Motor neuron (in vitro differentiated cells): Measurements from ENCODE around the gene TLX1. TPM values are rescaled to one million over a fixed set of nuclear protein-coding genes. Genes with fewer than 3 reads are reported as not detected.

Source experiments
- ATAC-seq, 8 experiments: fragments of 200-7000 bp; cut with Tn5 transposase; replicated peaks in 6 of 8; 2 replicates each; pipeline ENCODE4 v1.8.0; 2021; ENCODE audit warnings: mild to moderate bottlenecking in 8 of 8, moderate library complexity in 8 of 8
- H3K27ac ChIP-seq, 2 donors: fragments of 250-450 bp; sonication (Bioruptor Pico); 2 replicates each; pipeline ENCODE4 v1.9.0; 2021; ENCODE audit warnings: antibody characterized with exemption in 2 of 2, mild to moderate bottlenecking in 2 of 2, moderate library complexity in 1 of 2
- H3K4me1 ChIP-seq, 2 donors: fragments of 250-450 bp; sonication (Bioruptor Pico); replicated peaks in 1 of 2; 2 replicates each; pipeline ENCODE4 v1.6.1; 2021; ENCODE audit warnings: antibody characterized with exemption in 2 of 2, mild to moderate bottlenecking in 2 of 2, moderate library complexity in 1 of 2
- H3K4me3 ChIP-seq, 5 donors: fragments of 250-450 bp; sonication (Bioruptor Pico); 2 replicates each; pipeline ENCODE4 v1.9.0; 2021; ENCODE audit warnings: antibody characterized with exemption in 5 of 5, mild to moderate bottlenecking in 5 of 5, moderate library complexity in 4 of 5
- WGBS, 10 experiments: fragments of 450-650 bp; shearing (Covaris generic); methylation state at CpG; one replicate each; pipeline ENCODE4 v1.0.0; 2022; 5-methylcytosine and 5-hydroxymethylcytosine counted together
- in situ Hi-C, 9 experiments: fragments of 400-800 bp; cut with MboI; loops; one replicate each; pipeline ENCODE4 v1.15.0; 2021; ENCODE audit warnings: low sequenced_read_pairs in 9 of 9, low pct_unique_long_range_greater_than_20kb in 2 of 9; ENCODE audit not compliant: unreplicated experiment in 9 of 9
- total RNA-seq, 8 experiments: library from RNA; unstranded; fragments of 300-600 nt; gene quantifications; 2 replicates each; pipeline versions ENCODE4 v1.2.3 to v1.2.4, GENCODE V29; 2022

Gene TLX1
- total RNA-seq, 8 experiments from 2014 or later = 0.05 to 0.66 (median 0.45) TPM; not detected in 3

DNA sequence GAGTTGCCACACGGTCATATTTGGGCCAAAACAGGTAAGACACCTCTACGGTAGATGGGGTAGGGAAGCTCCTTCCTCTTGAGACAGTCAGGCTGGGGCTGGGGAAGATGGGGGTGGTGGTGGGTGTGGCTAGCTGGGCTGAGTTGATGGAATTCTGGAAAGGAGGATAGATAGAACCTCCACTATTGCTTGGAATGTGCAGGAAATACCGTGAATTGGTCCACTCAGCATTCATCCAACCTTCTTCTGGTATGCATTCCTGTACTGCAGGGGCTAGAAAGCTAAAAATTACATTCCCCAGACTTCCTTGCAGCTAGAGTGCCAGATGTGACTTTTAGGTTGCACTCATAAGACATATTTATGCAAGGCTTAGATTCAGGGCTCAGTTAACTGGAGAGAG is 24.8 kb downstream of the TLX1 start:
- H3K4me1 ChIP-seq = no peaks in the 10 kb centered on the region
- WGBS, 10 experiments = 0 to 80% (median 6%) methylated on average over 1 of the region's 3 CpGs; no CpG with 5 or more reads in 6 of the 10 experiments
- in situ Hi-C loops = loop anchor here in 1 of 9 experiments (25.0 kb wide), 1 partner anchor 131 kb away; no protein-coding TSS in a partner anchor
- ATAC-seq = peak in 1 of 8 experiments; percentile 30
- H3K27ac ChIP-seq = no peak overlapping the region
- H3K4me3 ChIP-seq = no peak overlapping the region

- H3K4me3 ChIP-seq = no peak overlapping the region
- 0 to 80% (median 17%) methylated on average over 1 to 3 of the region's 6 CpGs; no CpG with 5 or more reads in 3 of the 10 experiments for WGBS, 10 experiments
Observed at GRCh38 chr10:101157756-101158458, 26.8 kb downstream of the TLX1 start.

DNA sequence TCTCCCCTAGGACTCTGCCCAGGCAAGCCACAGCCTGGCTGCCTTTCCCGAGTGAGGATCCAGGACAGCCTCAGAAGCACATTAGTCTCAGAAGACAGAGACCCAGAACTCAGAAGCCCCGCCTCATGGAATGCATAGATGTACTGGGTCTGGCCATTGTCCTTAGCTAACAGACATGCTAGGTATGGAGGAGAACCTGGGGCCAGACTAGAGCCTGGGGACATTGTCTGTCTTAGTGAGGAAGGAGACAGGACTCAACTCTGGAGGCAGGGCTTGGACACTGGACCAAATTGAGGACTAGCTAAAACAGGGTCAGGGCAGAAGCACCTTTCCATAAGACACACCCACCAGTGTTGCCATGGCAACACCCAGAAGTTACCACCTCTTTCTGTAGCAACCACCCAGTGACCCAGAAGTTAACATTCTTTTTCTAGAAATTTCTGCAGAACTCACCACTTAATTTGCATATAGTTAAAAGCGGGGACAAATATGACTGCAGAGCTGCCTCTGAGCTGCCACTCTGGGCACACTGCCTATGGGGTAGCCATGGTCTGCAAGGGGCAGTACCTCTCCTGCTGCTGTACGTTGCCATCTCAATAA is 27.5 kb downstream of the TLX1 start:
- Histone ChIP-seq H3K4me1 (no peaks in the 10 kb centered on the region), H3K27ac (no peak overlapping the region), H3K4me3 (no peak overlapping the region)
- peak in 2 of 8 experiments; percentile 16 to 26 for ATAC-seq
- 33 to 100% (median 40%) methylated on average over 1 to 3 of the region's 4 CpGs; no CpG with 5 or more reads in 3 of the 10 experiments for WGBS, 10 experiments
- in situ Hi-C loops = loop anchor here in 1 of 9 experiments (25.0 kb wide), 1 partner anchor 129 kb away; no protein-coding TSS in a partner anchor

More at GRCh38 chr10:101157756-101158458, 26.8 kb downstream of the TLX1 start:
- Histone ChIP-seq H3K27ac (no peak overlapping the region), H3K4me1 (no peaks in the 10 kb centered on the region)
- peak in 3 of 8 experiments; percentile 8 to 38 (median 27) for ATAC-seq
- in situ Hi-C loops = loop anchor here in 1 of 9 experiments (25.0 kb wide), 1 partner anchor 129 kb away; no protein-coding TSS in a partner anchor

DNA sequence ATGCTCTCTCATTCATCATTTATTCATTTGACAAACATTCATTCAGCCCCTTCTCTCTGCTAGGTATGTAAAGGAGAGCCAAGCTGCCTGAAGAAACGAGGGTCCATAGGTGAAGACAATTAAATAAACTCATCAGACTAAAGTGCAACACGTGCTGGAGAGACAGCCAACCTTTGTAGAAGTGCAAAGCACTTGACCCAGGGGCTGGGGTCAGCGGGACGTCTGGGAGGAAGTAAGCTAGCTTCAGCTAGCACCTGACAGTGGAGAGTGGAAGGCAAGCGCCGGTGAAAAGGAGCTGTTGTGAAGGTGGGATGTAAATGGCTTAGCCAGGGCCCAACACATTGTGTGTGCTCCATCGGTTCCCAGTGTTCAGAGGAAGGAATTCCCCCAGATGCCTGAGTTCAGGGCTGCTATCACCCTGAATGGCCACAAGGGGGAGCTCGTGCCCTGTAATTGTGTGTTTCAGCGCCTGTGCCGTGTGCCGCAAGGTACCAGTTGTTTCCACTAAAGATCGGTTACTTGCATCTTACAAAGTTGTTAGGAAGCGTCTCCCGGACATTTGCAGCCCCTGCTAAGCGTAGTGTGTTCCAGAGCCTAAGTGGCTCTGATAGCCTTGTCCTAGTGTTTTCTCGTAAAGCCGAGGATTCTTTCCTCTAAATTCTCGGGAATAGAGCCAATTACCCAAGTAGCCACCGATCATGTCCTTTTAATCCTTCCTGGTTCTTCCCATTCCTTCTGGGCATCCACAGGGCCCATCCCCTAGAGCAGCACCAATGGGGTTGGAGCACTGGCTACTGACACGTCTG is 30.6 kb downstream of the TLX1 start:
- peak; percentile 30 to 95 (median 78) for ATAC-seq
- 0 to 47% (median 3%) methylated on average over 1 to 13 of the region's 20 CpGs; no CpG with 5 or more reads in 1 of the 10 experiments for WGBS, 10 experiments
- in situ Hi-C loops = loop anchor here in 1 of 9 experiments (25.0 kb wide), 1 partner anchor 126 kb away; no protein-coding TSS in a partner anchor
- no peak overlapping the region for H3K4me3 ChIP-seq
- H3K4me1 ChIP-seq = no peaks in the 10 kb centered on the region
- no peak overlapping the region for H3K27ac ChIP-seq

- H3K27ac ChIP-seq = no peak overlapping the region
- WGBS, 10 experiments = 13 to 100% (median 47%) methylated on average over 1 to 3 of the region's 3 CpGs; no CpG with 5 or more reads in 2 of the 10 experiments
- H3K4me1 ChIP-seq = no peaks in the 10 kb centered on the region
- no peak overlapping the region for H3K4me3 ChIP-seq
- in situ Hi-C loops = loop anchor here in 1 of 9 experiments (25.0 kb wide), 1 partner anchor 125 kb away; no protein-coding TSS in a partner anchor
- no peak for ATAC-seq
Observed at GRCh38 chr10:101162677-101163076, 31.6 kb downstream of the TLX1 start.

GRCh38 chr10:101164020-101164419 is 32.9 kb downstream of the TLX1 start:
- Histone ChIP-seq H3K27ac (no peak overlapping the region), H3K4me1 (no peaks in the 10 kb centered on the region), H3K4me3 (no peak overlapping the region)
- 0 to 72% (median 39%) methylated on average over 1 to 4 of the region's 4 CpGs; no CpG with 5 or more reads in 1 of the 10 experiments for WGBS, 10 experiments
- in situ Hi-C loops = loop anchor here in 1 of 9 experiments (25.0 kb wide), 1 partner anchor 123 kb away; no protein-coding TSS in a partner anchor
- ATAC-seq = peak in 3 of 8 experiments; percentile 57 to 68 (median 64)

DNA sequence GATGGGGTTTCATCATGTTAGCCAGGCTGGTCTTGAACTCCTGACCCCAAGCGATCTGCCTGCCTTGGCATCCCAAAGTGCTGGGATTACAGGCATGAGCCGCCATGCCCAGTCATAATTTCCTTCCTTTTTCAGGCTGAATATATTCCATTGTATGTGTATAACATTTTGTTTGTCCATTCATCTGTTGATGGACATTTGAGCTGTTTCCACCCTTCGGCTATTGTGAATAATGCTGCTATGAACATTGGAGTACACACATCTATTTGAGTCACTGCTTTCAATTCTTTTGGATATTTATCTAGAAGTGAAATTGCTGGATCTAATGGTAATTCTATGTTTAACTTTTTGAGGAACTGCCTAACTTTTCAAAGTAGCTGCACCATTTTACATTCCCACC is 34.6 kb downstream of the TLX1 start:
- in situ Hi-C loops = loop anchor here in 1 of 9 experiments (25.0 kb wide), 1 partner anchor 122 kb away; no protein-coding TSS in a partner anchor
- 0 to 100% (median 50%) methylated on average over 1 to 3 of the region's 3 CpGs; no CpG with 5 or more reads in 2 of the 10 experiments for WGBS, 10 experiments
- no peaks in the 10 kb centered on the region for H3K4me1 ChIP-seq
- H3K27ac ChIP-seq = no peak overlapping the region
- H3K4me3 ChIP-seq = no peak overlapping the region
- ATAC-seq = peak in 1 of 8 experiments; percentile 4

GRCh38 chr10:101166430-101166829 is 35.3 kb downstream of the TLX1 start:
- no peak overlapping the region for H3K4me3 ChIP-seq
- ATAC-seq = no peak
- WGBS, 10 experiments = 51 to 86% (median 70%) methylated on average over 1 to 2 of the region's 2 CpGs; no CpG with 5 or more reads in 1 of the 10 experiments
- no peak overlapping the region for H3K27ac ChIP-seq
- in situ Hi-C loops = loop anchor here in 1 of 9 experiments (25.0 kb wide), 1 partner anchor 121 kb away; no protein-coding TSS in a partner anchor
- no peaks in the 10 kb centered on the region for H3K4me1 ChIP-seq

DNA sequence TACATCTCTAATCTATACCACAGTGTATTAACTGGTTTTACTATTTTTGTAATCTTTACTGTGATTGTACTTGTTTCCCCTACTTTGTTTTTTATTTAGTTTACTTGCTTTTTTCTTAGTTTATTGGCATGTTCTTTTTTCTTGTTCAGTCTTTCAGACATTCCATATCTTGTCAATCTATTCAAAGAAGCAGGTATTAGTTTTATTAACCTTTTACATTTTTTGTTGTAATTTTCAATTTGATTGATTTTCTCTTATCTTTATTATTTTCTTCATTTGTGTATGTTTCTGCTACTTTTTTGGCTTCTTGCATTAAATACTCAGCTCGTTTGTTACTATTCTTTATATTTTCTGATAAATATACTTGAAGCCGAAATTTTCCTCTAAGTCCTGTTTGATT is 41.6 kb downstream of the TLX1 start:
- WGBS, 10 experiments = 0 to 59% (median 33%) methylated on average over 2 of the region's 2 CpGs
- in situ Hi-C loops = loop anchor here in 1 of 9 experiments (25.0 kb wide), 1 partner anchor 115 kb away; no protein-coding TSS in a partner anchor
- no peaks in the 10 kb centered on the region for H3K4me1 ChIP-seq
- no peak for ATAC-seq
- H3K4me3 ChIP-seq = no peak overlapping the region
- H3K27ac ChIP-seq = no peak overlapping the region

- WGBS, 10 experiments = 75 to 100% (median 90%) methylated on average over 1 to 2 of the region's 2 CpGs; no CpG with 5 or more reads in 3 of the 10 experiments
- in situ Hi-C loops = loop anchor here in 1 of 9 experiments (25.0 kb wide), 1 partner anchor 113 kb away; no protein-coding TSS in a partner anchor
- no peak overlapping the region for H3K27ac ChIP-seq
- ATAC-seq = no peak
- no peaks in the 10 kb centered on the region for H3K4me1 ChIP-seq
- H3K4me3 ChIP-seq = no peak overlapping the region
Observed at GRCh38 chr10:101174319-101174718, 43.2 kb downstream of the TLX1 start.

DNA sequence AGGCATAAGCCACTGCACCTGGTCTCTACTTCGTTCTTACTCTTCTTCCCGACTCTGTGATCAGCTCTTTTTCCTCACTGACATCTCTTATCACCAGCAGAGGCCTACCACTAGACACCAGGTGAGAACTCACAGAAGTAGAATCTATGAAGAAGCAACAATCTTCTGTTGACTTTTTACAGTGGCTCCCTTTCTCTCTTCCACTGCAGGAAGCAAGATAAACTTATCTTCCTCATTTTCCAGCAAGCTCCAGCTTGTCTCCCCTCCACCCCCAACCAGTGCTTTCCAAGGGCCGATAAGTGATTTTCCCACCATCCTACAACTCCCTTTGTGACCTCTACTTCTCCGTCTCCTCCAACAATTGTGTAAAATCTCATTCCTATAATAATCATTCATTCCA is 45.5 kb downstream of the TLX1 start:
- no peaks in the 10 kb centered on the region for H3K4me1 ChIP-seq
- no peak overlapping the region for H3K27ac ChIP-seq
- 10 to 90% (median 69%) methylated on average over 2 to 4 of the region's 4 CpGs; no CpG with 5 or more reads in 2 of the 10 experiments for WGBS, 10 experiments
- ATAC-seq = no peak
- H3K4me3 ChIP-seq = no peak overlapping the region
- in situ Hi-C loops = no loop called here

DNA sequence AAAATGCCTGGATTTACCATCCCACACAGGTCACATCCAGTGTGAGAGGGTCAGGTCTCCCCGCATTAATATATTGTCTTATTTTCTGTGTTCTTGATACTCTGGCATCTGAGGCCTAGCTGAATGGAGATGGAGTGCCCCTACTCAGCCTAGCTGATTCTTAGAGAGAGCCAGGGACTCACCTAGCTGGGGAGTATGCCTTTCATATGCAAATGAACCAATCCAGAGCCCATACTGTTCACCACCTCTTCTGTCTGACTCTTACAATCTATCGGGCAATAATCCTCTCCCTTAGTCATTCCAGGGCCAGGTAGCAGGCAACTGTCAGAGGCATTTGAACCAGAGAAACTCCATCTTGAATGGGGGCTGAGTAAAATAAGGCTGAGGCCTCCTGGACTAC is 51.8 kb downstream of the TLX1 start:
- no peak for ATAC-seq
- Histone ChIP-seq H3K4me3 (no peak overlapping the region), H3K27ac (no peak overlapping the region), H3K4me1 (peaks cover 0 to 3% of the 10 kb centered on the region in 2 donors)
- in situ Hi-C loops = no loop called here
- WGBS, 10 experiments = 8 to 100% (median 82%) methylated on average over 1 to 2 of the region's 2 CpGs; no CpG with 5 or more reads in 6 of the 10 experiments
